ENCODE data around the gene MCEMP1.

- TF ChIP-seq CTCF (conservative IDR thresholded peaks at IDR 0.05 in 1 of 2, IDR thresholded peaks at IDR 0.05 in 1 of 2; ENCODE audit: extremely low read depth in 1 of 2, insufficient read depth in 1 of 2, low read depth in 1 of 2, low read length in 2 of 2) = no peak
- TF ChIP-seq EZH2 (IDR thresholded peaks at IDR 0.05; ENCODE audit: borderline replicate concordance, low read length) = no peak
Measured at GRCh38 chr19:7639863-7640348, 37.0 kb upstream of the MCEMP1 start.

Data from mammary epithelial cell (primary cell).